ENCODE results near the gene SEMA6A. TPM values are rescaled to one million over a fixed set of nuclear protein-coding genes. Genes with fewer than 3 reads are reported as not detected.

The SEMA6A gene
- total RNA-seq, 4 donors from 2014 or later = 12.6 to 41.6 (median 15.7) TPM

DNA sequence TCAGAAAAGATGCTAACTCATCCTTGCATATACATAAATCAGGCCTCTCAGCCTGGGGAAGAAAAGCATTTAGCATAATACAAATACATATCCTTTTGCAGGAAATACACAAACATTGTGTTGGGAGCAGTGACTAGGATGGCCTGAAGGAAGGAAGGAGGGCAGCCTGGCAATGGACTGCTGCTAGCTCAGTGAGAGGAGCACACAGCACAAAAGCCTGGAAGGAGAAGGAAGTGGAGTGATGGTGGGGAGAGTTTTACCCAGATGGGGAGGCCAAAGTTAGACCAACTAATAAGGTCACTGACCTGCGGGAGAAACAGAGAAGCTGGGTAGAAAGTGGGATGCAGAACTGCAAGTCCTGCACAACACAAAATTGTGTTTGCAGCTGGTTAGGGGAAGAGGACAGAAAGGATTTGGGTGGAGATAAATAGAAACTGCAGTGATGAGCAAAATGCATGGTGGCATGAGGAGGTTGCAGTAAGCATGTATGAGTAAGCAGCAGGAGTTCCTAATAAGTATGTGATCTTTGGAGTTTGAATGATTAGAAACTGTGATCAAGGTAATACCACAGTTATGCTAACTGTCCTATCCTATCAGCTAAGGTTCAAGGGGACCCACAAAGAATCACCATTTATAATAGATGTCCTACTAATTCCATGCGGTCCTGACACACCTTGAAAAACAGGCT, 39.5 kb downstream of the SEMA6A start:
- TF ChIP-seq, protein P1, sequence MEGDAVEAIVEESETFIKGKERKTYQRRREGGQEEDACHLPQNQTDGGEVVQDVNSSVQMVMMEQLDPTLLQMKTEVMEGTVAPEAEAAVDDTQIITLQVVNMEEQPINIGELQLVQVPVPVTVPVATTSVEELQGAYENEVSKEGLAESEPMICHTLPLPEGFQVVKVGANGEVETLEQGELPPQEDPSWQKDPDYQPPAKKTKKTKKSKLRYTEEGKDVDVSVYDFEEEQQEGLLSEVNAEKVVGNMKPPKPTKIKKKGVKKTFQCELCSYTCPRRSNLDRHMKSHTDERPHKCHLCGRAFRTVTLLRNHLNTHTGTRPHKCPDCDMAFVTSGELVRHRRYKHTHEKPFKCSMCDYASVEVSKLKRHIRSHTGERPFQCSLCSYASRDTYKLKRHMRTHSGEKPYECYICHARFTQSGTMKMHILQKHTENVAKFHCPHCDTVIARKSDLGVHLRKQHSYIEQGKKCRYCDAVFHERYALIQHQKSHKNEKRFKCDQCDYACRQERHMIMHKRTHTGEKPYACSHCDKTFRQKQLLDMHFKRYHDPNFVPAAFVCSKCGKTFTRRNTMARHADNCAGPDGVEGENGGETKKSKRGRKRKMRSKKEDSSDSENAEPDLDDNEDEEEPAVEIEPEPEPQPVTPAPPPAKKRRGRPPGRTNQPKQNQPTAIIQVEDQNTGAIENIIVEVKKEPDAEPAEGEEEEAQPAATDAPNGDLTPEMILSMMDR (IDR thresholded peaks at IDR 0.05; ENCODE audit: low read depth) = no peak

DNA sequence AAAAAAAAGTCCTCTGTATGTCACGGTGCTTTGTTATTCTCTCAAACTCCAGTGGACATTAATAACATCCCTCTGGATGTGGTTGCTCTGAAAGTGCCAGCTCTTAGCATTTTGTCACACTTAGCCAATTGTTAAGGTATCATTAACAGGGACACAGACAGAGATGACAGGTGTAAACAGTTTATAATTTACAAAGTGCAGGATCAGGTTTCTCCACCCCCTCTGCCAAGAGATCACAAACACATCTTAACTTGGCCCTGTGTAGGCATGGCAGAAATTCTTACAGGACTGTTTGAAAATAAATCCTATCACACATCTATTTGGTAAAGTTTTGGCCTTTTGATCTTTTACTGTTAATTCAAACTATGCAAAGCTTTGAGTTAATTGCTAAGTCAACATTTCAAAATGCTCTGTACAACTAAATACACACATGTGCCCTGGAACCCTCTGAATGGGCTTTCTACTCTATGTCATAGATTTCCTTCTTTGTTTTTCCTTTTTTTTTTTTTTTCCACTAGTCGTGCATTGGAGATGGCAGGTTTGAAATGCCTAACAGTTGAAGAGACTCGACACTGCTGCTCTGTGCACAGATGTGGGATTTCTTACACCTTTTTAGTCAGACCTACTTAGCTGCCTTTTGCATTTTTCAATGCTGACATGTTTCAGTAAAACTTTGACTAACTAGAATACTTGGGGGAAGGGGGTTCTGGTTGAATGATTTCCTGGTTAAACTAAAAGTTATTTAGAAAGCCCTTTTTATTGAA, 41.7 kb downstream of the SEMA6A start:
- TF ChIP-seq, protein P1 (IDR thresholded peaks at IDR 0.05; ENCODE audit: low read depth) = no peak

DNA sequence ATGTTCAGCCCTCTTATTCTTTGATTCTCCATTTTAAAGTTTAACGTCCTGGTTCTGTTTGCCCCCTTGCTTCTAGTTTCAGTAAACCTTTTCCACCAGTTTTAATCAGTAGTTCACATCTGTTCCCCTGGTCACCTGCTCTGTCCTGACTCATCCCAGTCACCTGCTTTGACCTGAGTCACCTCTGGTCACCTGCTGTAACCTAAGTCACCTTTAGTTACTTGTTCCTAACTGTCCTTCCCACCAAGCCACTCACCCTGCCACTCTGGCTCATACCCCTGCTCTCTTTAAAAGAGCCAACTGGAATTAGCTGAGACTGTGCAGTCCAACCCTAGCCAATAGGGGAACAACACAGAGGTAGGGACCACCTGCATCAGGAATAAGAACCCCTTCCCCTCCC, 43.0 kb downstream of the SEMA6A start:
- TF ChIP-seq, protein P1 (IDR thresholded peaks at IDR 0.05; ENCODE audit: low read depth) = no peak

GRCh38 chr5:116531117-116531516, 43.5 kb downstream of the SEMA6A start:
- TF ChIP-seq, protein P1 (IDR thresholded peaks at IDR 0.05; ENCODE audit: low read depth) = no peak

DNA sequence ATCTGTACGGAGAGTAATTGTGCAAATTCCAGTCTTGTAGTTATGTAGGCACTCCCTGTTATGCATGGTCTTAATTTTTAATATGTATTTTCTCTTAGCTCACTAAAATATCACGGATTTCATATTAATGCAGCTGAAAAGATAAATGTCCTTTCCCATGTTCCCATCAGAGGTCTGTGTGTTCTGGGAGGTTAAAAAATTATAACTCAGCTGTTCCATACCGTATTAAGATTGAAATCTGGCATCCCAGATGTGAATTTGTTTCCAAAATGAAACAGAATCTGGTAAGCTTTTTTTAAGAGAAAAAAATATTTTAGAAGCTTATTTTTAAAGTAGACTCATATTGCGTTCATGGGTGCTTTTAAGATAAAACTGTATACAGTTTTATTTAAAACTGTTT, 44.3 kb downstream of the SEMA6A start:
- TF ChIP-seq, protein P1 (IDR thresholded peaks at IDR 0.05; ENCODE audit: low read depth) = no peak

GRCh38 chr5:116529615-116530014, 45.0 kb downstream of the SEMA6A start:
- TF ChIP-seq, protein P1 (IDR thresholded peaks at IDR 0.05; ENCODE audit: low read depth) = no peak

DNA sequence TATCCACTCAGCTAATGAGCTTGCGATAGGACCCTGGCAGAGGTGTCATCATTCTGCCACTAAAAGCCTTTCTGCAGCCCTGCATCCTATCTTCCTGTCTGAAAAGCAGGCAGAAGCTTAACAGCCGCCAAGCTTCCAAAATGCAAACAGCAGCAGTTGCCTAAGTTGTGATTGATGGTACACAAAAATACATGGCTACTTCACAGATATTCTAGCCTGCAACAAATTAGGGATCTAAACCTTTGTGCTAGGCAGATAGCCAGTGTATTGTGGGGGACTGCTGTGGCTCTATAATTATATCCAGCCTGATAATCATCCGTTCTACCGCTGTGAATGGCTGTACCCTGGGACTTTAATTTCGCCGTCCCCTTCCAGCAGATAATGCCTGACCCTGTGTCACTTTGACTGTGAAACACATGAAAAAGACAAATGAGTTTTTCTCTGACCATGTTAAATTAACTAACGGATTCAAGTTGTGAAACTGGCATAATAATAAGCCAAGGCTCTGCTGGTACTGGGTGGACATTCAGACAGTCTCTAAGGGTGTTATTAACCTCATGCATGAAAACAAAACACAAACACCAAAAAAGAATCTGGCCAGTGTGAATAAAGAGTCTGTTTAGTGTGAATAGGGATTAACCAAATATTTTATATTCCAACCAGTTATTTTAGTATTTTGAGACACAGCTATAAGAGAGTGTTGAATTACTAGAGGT, 45.9 kb downstream of the SEMA6A start:
- TF ChIP-seq, protein P1 (IDR thresholded peaks at IDR 0.05; ENCODE audit: low read depth) = no peak

All from subcutaneous adipose tissue (tissue), 4 donors.